SK-N-DZ (cell line): Measurements from ENCODE around the gene LEPR.

ENCODE experiments used
- DNase-seq: peaks from one replicate; pipeline ENCODE4 v3.0.0-alpha.2; 2015; ENCODE audit warnings: low spot score

Gene LEPR

GRCh38 chr1:65409314-65409713 lies 11.2 kb upstream of the LEPR start:
- DNase-seq, result no peak

DNA sequence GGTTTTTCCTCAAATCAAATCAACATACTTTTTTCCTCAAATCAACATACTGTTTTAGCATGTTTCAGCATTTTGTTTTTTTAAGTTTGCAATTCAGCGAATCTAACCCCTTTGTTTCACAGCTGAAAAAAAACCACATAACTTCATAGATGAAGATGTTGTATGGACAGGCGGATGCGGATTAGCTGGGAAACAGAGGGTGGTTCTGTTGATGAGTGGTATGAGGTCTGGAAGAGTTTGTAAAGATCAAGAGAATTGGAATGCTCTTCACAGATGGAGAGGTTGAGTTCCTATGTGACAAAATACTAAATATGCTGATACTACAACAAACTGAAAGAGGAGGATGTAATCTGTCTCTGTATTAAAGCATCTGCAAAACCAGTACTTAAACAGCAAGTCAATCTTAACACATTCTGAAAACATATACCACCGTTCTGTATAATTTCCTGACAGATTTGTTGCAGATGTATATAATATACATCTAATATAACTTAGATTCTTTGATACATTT lies 10.6 kb upstream of the LEPR start:
- DNase-seq, result no peak

- no peak for DNase-seq
These were observed 8.0 kb upstream of the LEPR start for GRCh38 chr1:65412256-65412983.

DNA sequence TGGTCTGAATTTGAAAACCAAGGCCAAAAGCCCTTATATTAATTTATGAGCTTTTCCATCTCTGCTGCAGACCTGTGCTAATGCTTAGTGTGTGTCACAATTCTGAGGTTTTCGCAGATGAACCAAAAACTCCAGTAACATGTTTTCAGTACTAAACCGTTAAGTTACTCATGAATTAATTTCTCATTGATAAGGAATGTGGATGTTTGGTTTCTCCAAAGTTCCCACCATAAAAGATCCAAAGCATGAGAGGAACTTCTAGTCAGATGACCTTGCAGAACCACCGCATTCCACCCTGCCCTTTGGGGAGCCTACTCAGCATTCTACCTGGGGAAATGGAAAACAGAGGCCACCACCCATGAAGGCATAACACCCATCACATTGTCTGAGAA lies 7.5 kb upstream of the LEPR start:
- DNase-seq, result no peak

DNA sequence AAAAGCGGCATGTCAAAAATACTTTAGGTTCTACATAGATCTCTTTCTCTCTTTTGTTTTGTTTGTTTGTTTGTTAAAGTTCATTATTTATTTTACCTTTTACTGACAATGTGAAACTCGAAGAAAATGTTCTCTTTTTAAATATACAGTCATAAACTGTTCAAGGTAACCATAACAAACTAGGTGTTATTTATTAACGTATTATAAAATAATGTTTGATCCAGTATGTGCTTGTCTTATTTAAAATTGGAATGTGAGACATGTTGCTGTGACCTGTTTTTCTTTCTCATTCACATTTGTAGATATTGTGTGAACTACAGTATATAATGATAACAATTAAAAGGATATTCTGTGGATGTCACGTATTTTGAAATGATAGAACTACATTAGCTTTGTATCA lies 5.9 kb upstream of the LEPR start:
- no peak for DNase-seq

DNA sequence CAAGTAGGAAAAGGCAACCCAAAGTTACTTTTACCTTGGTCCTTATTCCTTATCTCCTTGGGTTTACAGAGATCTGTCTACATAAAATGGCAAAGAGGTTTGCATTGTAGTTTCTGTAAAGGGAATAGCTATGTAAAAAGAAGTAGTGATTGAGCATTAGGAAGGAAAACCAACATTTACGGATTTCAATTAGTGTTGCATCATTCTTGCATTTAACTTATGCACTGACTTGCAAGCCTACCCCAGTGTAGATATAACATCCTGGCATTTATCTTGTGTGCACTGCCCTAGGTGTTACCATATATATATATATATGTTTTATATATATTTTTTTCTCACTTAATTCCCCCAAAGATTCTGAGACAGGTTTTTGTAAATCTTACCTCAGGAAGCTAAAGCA lies 3.7 kb upstream of the LEPR start:
- no peak for DNase-seq

DNA sequence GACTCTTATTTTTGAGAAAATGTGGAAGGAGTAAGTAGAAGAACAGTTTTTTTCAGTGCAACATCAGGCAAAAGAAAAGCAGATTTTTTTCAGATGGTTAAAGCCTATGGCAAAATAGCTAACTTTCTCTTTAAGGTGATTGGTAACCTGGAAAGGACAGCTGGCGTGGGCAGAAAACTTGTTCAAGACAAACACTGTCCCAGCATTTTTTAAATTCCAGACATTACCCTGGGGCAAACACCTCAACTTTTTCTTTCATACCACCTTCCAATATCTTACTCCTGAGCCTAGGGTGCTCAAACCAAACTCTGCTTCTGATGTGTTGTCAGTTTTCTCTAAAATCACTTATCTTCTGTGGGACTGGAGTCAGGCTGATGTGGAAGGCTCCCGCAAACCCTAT lies 2.7 kb upstream of the LEPR start:
- no peak for DNase-seq

- DNase-seq, result no peak
These were observed 1.8 kb upstream of the LEPR start for GRCh38 chr1:65418522-65419185.

GRCh38 chr1:65419681-65420589 lies 533 bp upstream of the LEPR start:
- DNase-seq, result peak; percentile 94

DNA sequence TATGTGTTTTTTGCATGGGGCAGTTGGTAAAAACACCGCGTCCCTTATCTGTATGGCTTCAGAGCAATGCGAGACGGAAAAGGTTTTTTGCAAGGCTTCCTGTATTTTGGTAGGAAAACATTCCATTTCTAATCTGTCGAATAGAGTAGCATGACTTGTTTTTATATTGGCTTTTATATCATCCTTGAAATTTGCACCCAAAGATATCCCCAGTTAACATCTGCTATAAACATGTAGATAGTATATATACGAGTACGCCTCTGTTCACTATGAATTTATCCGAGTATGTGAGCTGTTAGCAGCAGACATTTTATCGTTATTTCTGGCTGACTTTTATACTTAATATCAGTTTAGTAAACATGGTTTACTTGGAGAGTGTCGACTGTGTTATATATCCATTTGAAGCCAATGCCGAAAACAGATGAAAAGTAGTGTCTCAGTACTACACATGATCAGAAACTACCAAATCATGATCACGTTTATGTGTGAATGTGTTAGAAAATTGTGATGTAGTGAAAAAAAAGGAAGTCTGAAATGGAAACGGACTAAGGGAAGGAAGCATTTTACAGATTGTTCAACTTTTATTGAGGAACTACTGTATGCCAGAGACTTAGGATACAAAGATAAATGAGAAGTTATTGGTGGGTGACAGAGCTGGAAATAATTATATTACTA lies 1.0 kb downstream of the LEPR start:
- no peak for DNase-seq

DNA sequence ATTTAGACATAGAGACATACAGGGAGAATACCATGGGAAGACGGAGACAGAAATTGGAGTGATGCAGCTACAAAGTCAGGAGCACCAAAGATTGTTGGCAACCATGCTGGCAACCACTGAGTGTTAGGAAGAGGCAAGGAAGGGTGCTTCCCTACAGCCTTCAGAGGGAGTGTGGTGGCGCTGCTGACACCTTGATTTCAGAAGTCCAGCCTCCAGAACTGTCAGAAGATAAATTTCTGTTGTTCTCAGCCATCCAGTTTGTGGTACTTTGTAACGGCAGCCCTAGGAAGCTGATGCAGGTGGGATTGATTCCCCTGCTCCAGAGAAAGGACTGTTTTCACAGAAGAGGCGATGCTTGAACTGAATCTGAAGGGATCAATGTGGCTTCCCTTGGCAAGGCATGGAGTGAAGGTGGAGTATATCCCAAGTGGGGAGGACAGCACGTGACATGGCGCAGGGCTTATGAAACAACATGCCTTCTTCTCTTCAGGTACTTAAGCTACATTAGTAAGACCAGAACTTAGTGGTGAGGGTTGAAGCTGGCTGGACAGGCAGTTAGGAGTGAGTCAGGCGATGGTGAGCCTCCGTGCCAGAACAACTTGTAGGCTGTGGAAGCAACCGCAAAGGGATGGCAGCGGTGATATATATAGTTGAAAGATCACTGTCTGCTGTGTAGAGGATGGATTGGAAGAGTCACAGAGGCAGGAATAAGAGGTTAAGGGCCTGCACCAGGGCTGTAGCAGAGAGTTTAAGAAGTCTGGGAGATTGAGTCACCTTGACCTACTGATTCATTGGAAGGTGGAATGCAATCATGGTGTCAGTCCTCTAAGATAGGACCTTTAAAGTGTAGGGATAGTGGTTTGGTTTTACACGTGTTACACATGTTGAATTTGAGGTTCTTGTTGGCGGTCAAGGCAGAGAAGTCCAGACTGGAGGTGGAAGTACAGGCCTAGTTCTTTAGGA lies 2.1 kb downstream of the LEPR start:
- DNase-seq, result no peak

DNA sequence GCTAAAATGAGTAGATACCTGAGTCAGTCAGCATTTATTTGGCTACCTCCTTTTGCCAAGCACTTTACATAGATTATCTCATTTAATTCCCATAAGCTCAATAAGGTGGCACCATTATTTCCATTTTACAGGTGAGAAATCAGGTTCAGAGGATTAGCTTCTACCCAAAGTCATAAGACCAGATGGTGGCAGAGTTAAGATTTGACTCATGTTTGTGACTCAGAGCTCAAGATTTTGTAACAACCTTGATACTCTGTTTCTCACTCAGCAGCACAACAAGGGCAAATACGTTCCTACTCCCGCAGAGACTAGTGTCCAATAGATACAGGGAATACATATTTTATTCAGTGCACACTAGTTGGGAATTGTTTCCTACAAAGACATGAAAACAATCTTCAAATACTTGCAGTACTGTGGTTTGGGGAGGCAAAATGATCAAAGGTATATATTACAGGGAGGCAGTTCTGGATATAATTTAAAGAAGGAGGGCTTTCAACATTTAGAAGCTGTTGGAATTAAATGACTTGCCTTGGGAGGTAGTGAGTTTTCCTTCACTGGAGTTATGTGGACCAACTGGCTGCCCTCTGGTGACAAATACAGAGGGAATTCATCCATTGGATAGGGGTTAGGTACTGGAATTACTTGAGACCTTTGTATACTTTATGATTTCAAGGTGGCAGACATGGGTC lies 3.6 kb downstream of the LEPR start:
- DNase-seq, result no peak

DNA sequence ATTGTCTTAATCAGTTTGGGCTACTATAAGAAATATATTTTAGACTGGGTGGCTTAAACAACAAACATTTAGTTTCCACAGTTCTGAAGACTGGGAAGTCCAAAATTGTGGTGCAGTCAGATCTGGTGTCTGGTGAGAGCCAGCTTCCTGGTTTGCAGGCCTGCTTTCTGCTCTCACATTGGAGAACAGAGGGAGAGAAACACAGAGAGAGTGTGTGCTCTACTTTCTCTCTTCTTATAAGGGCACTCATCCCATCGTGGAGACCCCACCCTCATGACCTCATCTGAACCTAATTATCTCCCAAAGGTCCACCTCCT lies 4.1 kb downstream of the LEPR start:
- no peak for DNase-seq

- no peak for DNase-seq
These were observed 4.5 kb downstream of the LEPR start for GRCh38 chr1:65425006-65425405.

DNA sequence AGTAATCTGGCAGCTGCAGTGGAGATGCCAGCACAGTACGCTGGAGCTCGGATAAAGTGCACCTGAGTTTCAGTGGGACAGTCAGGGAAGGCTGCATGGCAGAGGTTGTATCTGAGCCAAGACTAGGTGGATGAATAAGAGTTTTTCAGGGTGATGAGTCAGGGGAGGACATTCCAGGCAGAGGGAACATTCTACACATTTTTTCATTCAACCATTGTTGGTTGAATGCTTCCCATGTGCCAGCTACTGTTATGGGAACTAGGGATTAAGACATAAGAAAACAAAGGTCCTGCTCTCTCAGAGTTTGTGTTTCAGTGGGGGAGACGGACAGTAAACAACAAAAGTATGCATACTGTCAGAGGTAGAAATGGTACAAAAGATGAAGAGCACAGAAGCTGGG lies 5.2 kb downstream of the LEPR start:
- DNase-seq, result no peak

DNA sequence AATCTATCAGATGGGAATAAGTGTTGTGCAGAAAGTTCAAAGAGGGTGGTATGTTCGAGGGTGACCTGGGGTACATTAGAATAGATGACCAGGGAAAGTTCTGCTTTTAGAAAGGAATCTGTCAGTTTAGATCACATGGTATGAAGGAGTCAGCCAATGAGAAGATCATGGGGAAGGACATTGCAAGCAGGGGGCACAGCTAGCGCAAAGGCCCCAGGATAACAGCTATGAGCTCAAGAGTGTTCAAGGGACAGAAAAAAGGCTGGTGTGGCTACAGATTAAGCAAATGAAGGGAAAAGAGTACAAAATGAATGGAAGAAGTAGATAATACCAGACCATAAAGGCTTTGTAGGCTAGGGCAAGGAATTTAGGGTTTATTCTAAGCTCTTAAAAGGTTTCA lies 8.6 kb downstream of the LEPR start:
- DNase-seq, result no peak

- no peak for DNase-seq
These were observed 9.3 kb downstream of the LEPR start for GRCh38 chr1:65429806-65430205.

DNA sequence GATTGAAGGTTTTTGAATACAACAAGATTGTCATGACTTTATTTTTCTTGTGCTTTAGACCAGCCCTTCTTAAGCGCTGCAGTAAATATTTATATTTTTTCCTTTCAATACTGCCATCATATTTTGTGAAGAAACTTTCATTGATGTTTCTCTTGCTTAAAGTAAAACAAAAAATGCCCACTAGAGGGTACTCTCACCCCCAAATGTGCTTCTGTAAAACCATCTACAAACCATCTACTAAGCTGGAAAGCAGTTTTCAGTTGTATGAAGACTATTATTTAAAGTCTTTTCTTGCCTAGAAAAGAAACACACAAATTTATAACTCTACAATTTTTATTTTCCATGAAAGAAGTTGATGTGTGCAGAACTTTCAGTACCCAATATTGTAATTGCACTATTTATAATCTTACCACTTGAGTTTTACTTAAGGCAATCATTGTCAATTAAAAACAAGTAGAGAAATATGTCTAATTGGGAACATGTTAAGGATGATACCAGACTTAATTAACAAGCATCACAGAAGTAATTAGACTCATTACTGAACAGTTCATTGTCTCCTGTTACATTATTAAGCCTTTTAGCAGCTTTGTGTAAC lies 10.7 kb downstream of the LEPR start:
- peak; percentile 42 for DNase-seq

DNA sequence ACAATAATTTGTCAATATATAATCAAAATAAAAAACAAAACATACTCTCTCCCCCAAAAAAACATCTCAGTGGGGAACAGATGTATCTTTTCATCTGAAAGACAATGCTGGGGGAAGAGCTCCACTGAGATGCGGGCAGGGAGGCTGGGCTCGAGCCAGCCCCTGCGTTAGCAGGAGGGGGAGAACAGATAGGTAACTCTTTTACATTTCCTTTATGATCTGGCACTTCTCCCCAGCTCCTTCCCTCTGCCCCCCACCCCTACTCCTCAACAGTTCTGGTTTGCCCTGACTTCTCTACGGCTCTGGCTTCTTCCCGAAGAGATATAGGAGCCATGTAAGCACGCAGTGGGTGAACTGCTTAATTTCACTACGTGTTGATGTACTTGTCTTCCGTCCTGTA lies 12.4 kb downstream of the LEPR start:
- no peak for DNase-seq

DNA sequence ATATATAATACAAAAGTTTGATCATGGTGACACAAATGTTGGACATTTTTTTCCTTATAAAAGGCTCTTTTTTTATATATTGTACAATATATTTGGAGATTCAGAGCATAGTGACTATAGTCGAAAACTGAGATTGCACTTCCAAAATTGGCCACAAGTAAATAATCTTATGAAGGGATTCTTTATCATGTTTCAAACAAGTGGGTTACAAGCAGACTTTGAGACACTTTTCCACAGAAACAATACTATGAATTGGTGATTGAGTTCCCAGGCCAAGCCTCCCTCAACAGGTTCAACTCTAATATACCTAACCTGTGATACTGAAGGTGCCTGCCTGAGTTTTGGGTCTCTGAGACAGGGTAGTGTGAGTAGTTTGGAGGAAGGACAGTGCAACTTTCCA lies 13.8 kb downstream of the LEPR start:
- no peak for DNase-seq
